GM19238 (cell line): ENCODE results near the gene AK5.
"Not testable (repeated sequence)": the region's sequence is repeated elsewhere in the genome, so short reads cannot be mapped to it uniquely, and the experiment has no call there.

ENCODE experiments used
- DNase-seq: peaks from one replicate; pipeline ENCODE4 v3.0.0; 2011; ENCODE audit warnings: low spot score; ENCODE audit not compliant: insufficient read length

AK5 gene

DNA sequence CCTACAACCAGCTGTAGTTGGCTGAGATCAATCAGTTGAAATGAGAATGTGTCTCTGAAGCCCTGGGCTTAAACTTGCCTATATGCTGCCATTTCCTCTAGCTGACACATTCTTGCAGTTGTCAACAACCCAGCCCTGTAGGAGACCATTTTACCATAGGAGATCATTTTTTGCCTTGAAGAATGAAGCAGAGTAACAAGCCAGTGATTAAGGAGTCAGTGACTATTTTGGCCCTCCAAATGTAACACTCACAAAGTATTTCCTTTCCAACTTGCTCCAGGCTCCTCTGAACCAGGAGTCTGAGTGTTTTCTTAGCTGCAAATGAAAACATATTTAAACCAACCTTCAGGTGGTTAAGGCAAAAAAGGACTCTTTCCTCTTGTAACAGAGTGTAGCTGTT lies 217.1 kb downstream of the AK5 start:
- no peak for DNase-seq

GRCh38 chr1:77499466-77499865 lies 217.6 kb downstream of the AK5 start:
- no peak for DNase-seq

DNA sequence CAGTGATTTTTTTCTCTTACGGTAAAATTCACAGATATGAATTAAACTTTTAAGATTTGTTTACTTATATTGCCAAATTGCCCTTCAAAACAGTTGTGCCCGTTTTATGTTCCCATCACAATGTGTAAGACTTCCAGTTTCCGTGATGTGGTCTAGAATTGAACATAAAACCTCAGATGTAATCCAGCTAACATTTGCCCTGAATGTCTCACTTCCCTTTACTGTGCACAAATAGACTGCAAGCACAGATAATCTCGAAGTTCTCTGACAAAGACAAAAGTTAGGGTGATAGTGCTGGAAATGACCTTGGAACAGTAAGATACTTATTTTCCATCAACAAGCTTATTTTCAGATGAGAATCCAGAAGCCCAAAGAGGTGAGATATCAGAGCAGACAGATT lies 223.2 kb downstream of the AK5 start:
- DNase-seq, result no peak

DNA sequence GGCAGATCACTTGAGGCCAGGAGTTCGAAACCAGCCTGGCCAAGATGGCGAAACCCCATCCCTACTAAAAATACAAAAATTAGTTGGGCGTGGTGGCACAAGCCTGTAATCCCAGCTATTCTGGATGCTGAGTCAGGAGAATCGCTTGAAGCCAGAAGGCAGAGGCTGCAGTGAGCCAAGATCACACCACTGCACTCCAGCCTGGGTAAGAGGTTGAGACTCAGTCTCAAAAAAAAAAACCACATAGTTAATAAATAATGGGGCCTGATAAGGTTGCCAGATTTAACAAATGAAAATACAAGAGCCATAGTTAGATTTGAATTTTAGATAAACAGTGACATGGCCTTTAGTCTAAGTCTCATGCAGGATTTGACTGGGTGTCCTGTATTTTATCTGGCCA lies 225.0 kb downstream of the AK5 start:
- no peak for DNase-seq

- no peak for DNase-seq
Measured at GRCh38 chr1:77509051-77509492, 227.3 kb downstream of the AK5 start.

DNA sequence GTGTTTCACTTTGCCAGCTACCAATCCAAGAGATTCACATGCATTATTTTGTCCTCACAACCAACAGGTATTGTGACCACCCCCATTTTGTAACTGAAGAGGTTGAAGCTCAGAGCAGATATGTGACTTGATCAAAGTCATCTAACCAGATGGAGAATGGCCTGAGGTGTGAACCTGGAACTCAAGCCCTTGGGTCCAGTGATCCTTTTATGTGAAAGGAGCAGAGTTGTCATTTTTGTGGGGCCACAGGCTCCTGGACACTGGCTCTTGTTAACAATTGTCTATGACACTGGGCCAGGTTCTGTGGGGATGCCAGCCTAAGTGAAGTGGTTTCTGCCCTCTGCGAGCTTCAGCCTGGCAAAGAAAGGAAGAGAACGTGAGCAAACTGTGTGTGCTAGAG lies 228.1 kb downstream of the AK5 start:
- no peak for DNase-seq

- no peak for DNase-seq
Measured at GRCh38 chr1:77511440-77511840, 229.6 kb downstream of the AK5 start.

DNA sequence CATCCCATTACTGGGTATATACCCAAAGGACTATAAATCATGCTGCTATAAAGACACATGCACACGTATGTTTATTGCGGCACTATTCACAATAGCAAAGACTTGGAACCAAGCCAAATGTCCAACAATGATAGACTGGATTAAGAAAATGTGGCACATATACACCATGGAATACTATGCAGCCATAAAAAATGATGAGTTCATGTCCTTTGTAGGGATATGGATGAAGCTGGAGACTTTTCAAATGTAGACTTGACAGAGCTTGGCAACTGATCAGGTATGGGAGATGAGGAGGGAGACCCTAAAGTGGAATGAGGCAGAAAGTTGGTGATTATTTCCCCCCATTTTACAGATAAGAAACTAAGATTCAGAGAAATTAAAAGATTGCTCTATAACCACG lies 230.8 kb downstream of the AK5 start:
- DNase-seq, result not testable (repeated sequence)

DNA sequence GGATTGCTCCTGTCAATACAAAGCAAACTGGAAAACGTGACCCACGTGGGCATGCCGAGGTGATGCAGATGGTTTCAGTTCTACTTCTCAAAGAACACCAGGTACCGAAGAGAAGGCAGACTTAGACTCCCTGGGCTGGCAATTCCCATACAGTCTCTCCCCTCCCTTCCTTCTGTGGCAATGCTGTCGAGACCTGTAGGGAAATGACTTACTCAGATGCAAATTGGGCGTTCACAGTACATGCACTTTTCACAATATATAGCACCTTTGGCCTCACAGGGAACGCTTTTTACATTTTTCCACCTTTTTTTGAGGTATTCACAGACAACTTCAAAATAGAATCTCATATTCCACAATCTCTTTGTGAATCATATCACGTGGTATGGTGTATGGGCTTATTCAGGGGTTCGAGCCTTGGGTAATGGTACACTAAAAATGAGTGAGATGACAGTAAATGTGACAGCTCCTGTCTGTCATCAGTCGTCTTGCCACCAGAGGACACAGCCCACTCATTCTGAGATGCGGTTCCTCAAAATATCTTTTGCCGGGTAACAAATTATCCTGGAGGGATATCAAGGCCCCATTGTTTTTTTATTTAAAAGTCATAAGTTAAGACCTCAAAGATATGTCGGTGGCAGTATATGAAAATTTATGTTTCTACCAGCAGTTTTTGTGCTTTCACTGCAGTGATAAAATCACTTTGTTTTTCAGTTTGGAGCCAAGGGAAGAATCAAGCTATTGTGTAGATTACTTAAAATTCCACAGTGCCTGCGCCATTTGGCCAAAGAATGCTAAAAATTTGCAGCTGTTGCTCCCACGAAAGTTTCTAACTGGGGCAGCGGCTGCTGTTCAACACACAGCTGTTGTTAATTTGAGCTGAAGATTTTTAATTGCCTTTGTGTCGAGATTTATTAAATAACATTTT lies 232.3 kb downstream of the AK5 start:
- no peak for DNase-seq

- no peak for DNase-seq
Measured at GRCh38 chr1:77514921-77515776, 233.3 kb downstream of the AK5 start.

DNA sequence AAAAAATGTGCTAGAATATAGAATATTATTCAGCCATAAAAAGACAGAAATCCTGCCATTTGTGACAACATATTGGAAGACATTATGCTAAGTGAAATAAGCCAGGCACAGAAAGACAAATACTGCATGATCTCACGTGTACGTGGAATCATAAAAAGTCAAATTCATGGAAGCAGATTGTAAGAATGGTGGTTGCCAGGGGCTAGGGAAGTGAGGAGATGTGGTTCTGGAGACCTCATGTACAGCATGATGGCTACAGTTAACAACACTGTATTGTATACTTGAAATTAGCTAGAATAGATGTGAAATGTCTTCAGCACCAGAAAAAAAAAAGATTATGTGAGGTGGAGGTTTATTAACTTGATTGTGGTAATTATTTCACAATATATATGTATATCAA lies 234.3 kb downstream of the AK5 start:
- DNase-seq, result no peak

DNA sequence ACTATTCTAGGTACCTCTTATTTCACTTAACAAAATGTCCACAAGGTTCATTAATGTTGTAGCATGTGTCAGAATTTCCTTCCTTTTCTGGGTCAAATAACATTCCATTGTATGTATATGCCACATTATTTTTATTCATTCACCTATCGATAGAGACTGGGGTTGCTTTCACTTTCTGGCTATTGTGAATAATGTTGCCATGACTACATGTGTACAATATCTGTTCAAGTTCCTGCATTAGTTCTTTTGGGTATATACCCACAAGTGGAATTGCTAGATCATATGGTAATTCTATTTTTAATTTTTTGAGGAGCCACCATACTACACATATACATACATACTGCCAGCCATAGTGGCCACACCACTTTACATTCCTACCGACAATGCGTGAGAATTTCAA lies 242.2 kb downstream of the AK5 start:
- DNase-seq, result no peak

DNA sequence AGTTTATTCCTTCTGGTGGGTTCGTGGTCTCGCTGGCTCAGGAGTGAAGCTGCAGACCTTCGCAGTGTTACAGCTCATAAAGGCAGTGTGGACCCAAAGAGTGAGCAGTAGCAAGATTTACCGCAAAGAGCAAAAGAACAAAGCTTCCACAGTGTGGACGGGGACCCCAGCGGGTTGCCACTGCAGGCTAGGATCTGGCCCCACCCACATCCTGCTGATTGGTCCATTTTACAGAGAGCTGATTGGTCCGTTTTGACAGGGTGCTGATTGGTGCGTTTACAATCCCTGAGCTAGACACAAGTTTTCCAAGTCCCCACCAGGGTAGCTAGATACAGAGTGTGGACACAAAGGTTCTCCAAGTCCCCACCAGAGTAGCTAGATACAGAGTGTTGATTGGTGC lies 249.3 kb downstream of the AK5 start:
- DNase-seq, result not testable (repeated sequence)

DNA sequence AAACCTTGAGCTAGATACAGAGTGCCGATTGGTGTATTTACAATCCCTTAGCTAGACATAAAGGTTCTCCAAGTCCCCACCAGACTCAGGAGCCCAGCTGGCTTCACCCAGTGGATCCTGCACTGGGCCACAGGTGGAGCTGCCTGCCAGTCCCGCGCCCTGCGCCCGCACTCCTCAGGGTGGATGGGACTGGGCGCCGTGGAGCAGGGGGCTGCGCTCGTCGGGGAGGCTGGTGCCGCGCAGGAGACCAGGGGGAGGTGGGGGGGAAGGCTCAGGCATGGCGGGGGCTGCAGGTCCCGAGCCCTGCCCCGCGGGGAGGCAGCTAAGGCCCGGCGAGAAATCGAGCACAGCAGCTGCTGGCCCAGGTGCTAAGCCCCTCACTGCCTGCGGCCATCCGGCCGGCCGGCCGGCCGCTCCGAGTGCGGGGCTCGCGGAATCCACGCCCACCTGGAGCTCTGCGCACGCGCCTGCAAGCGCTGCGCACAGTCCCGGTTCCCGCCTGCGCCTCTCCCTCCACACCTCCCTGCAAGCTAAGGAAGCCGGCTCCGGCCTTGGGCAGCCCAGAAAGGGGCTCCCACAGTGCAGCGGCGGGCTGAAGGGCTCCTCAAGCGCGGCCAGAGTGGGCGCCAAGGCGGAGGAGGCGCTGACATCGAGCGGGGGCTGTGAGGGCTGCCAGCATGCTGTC lies 249.9 kb downstream of the AK5 start:
- not testable (repeated sequence) for DNase-seq

GRCh38 chr1:77532641-77533040 lies 250.8 kb downstream of the AK5 start:
- no peak for DNase-seq

DNA sequence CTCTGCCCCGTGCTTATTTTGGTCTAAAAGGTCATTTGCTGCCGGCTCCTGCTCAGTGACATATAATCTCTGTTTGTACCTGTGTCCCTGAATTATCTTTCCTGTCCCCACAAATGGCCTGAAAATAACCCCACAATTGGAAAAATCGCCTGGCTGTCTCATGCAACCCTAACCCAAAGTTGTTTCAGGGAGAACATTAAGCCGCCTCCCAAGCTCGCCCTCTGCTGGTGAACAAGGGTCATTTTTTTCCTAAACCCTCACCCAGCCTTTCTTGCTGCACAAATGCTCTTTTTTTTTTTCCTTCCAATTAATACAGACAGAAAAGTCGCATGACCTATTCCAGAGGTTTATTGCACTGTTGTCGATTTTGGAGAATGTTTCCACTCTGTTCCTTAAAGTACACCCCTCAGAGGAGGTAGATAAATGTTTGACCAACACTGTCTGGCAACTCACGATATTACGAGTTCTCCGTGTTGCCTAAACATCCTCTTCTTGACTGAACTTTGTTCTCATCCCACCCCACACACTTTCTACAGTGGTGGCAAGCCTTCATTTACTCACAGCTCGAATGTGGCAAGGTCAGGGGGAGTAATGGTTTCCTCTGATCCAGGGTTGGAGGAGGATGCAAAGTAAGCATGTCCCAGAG lies 252.0 kb downstream of the AK5 start:
- DNase-seq, result peak; percentile 60

GRCh38 chr1:77534456-77534855 lies 252.6 kb downstream of the AK5 start:
- DNase-seq, result no peak

DNA sequence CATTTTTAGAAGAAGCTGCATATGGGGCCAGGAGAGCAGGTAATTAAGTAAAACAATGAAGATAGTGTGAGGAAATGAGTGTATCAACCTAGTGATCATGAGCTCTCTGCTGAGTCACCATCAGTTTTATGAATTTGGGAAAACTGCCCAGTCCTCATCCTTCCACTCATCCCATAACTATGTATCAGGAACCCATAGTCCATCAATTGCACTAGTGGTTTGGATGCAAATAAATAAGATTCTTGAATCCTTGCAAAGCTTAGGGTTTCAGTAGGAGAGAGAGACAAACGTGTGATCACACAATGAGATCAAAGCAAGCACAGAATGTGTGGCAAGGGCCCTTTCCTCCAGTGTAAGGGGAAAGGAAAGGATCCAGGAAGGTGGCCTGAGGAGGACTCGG lies 255.0 kb downstream of the AK5 start:
- no peak for DNase-seq

DNA sequence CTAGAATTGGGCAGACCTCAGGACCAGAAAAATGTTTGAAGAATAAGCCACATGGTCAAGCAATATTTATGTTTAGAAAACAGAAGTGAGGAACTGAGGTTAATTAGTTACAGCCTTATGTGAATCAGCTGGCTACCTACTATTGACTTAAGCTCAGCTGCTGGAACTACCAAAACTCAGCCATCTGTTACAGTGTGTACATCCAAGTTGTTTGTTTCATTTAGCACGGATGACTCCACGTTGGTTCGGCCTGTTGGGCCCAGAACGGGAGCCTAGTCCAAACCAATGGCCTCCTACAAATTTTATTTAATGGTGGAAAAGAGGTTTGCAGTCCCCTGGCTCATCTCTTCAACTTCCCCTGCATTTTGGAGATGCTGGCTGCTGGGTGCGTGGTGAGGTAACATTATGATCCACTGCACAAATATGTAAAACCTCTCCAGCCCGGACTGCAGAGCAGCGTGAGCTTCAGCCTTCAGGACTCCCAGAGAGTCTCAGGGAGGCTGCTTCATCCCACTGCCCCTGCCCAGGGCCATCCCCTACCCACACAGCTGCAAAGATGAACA lies 257.2 kb downstream of the AK5 start:
- DNase-seq, result peak; percentile 19

GRCh38 chr1:77539519-77540142 lies 257.8 kb downstream of the AK5 start:
- no peak for DNase-seq
